Keratinocyte (primary cell): ENCODE results near the gene FBRSL1. TPM values are rescaled to one million over a fixed set of nuclear protein-coding genes. Genes with fewer than 3 reads are reported as not detected.

Experiments used
- DNase-seq: peaks from one replicate; pipeline ENCODE4 v3.0.0-alpha.2; 2011; ENCODE audit warnings: low read depth, missing footprints, low spot score
- FAIRE-seq: peaks from 2 replicates; lab custom pipeline; 2011; peaks lifted over from hg19 to GRCh38; lab: Jason Lieb, UNC
- H2AFZ ChIP-seq: 2 replicates; pipeline ENCODE4 v1.6.0; 2012; ENCODE audit warnings: low read length, control low read depth, inconsistent platforms; ENCODE audit not compliant: control insufficient read depth
- H3K27ac ChIP-seq: 2 replicates; pipeline ENCODE4 v1.5.1; 2011; ENCODE audit warnings: low read length; ENCODE audit not compliant: control insufficient read depth, insufficient read depth
- H3K27me3 ChIP-seq: 3 replicates; pipeline ENCODE4 v1.6.0; 2011; ENCODE audit warnings: low read length; ENCODE audit not compliant: control insufficient read depth, insufficient read depth; ENCODE audit errors: extremely low read depth
- H3K36me3 ChIP-seq, 2 experiments: 2 replicates in 1 of 2; 3 replicates in 1 of 2; pipeline ENCODE4 v1.5.1; 2011; ENCODE audit warnings: low read length in 2 of 2, mild to moderate bottlenecking in 1 of 2; ENCODE audit not compliant: control insufficient read depth in 2 of 2, insufficient read depth in 2 of 2; ENCODE audit errors: extremely low read depth in 1 of 2
- H3K4me1 ChIP-seq: 3 replicates; pipeline ENCODE4 v1.5.1; 2011; ENCODE audit warnings: low read length; ENCODE audit not compliant: control insufficient read depth, insufficient read depth; ENCODE audit errors: extremely low read depth
- H3K4me2 ChIP-seq: 3 replicates; pipeline ENCODE4 v1.6.0; 2011; ENCODE audit warnings: low read depth, low read length; ENCODE audit not compliant: control insufficient read depth, insufficient read depth; ENCODE audit errors: extremely low read depth
- H3K4me3 ChIP-seq, 3 experiments: fragments of 200-600 bp in 1 of 3; sonication (generic) in 1 of 3; 2 replicates in 2 of 3; 3 replicates in 1 of 3; pipeline ENCODE4 v1.5.1; 2011 to 2016; ENCODE audit warnings: low read length in 3 of 3, mild to moderate bottlenecking in 3 of 3, control low read depth in 2 of 3, inconsistent platforms in 1 of 3, low read depth in 1 of 3, mixed read lengths in 1 of 3, mixed run types in 1 of 3, moderate library complexity in 1 of 3; ENCODE audit not compliant: control insufficient read depth in 2 of 3, insufficient read depth in 2 of 3; ENCODE audit errors: extremely low read depth in 1 of 3
- H3K79me2 ChIP-seq: 2 replicates; pipeline ENCODE4 v1.6.0; 2012; ENCODE audit warnings: low read length; ENCODE audit not compliant: control insufficient read depth, insufficient read depth
- H3K9ac ChIP-seq: 3 replicates; pipeline ENCODE4 v1.6.0; 2011; ENCODE audit warnings: low read length; ENCODE audit not compliant: control insufficient read depth, insufficient read depth; ENCODE audit errors: extremely low read depth
- H3K9me1 ChIP-seq: 3 replicates; pipeline ENCODE4 v1.6.0; 2011; ENCODE audit warnings: low read length; ENCODE audit not compliant: control insufficient read depth, insufficient read depth; ENCODE audit errors: extremely low read depth
- H3K9me3 ChIP-seq: 2 replicates; pipeline ENCODE4 v1.5.1; 2012; ENCODE audit warnings: low read depth, low read length; ENCODE audit not compliant: control insufficient read depth
- H4K20me1 ChIP-seq: 3 replicates; pipeline ENCODE4 v1.6.0; 2011; ENCODE audit warnings: low read length; ENCODE audit not compliant: control insufficient read depth, insufficient read depth; ENCODE audit errors: extremely low read depth
- EZH2 ChIP-seq: IDR thresholded peaks from one replicate; pipeline ENCODE4 v1.6.1; 2012; ENCODE audit warnings: inconsistent platforms, mild to moderate bottlenecking, low read length, moderate library complexity
- dilution Hi-C: fragments of 300-500 bp; cut with MboI; formaldehyde crosslinking; loops from one replicate; pipeline ENCODE4 v1.7.0; 2020; ENCODE audit warnings: low sequenced_read_pairs; ENCODE audit not compliant: extremely low pct_ligation_motif_present
- polyA plus RNA-seq, 5 experiments: library from polyadenylated mRNA; depleted of rRNA in 3 of 5; stranded (reverse) in 3 of 5; stranded (forward) in 1 of 5; unstranded in 1 of 5; fragments of >200 nt; gene quantifications; 1 replicate in 1 of 5; 2 replicates in 3 of 5; 3 replicates in 1 of 5; pipeline versions ENCODE4 v1.2.1 to v1.2.3, GENCODE V29; 2011 to 2012; ENCODE audit warnings: missing spikeins in 2 of 5, low read depth in 1 of 5, low replicate concordance in 1 of 5
- TF ChIP-seq, protein P1 (sequence below), 3 experiments: IDR thresholded peaks in 1 of 3; conservative IDR thresholded peaks in 1 of 3; optimal IDR thresholded peaks in 1 of 3; 2 replicates in 2 of 3; 3 replicates in 1 of 3; pipeline versions ENCODE3 to v1.5.1; 2011; ENCODE audit warnings: low read length in 3 of 3, mild to moderate bottlenecking in 3 of 3, moderate library complexity in 2 of 3, control low read depth in 1 of 3, inconsistent platforms in 1 of 3; ENCODE audit not compliant: insufficient read depth in 2 of 3; ENCODE audit errors: extremely low read depth in 1 of 3

FBRSL1 gene
- polyA plus RNA-seq, 1 donor (not counting 4 experiments of a cell fraction or from before 2014, with no cell fraction given), result 0.89 TPM

DNA sequence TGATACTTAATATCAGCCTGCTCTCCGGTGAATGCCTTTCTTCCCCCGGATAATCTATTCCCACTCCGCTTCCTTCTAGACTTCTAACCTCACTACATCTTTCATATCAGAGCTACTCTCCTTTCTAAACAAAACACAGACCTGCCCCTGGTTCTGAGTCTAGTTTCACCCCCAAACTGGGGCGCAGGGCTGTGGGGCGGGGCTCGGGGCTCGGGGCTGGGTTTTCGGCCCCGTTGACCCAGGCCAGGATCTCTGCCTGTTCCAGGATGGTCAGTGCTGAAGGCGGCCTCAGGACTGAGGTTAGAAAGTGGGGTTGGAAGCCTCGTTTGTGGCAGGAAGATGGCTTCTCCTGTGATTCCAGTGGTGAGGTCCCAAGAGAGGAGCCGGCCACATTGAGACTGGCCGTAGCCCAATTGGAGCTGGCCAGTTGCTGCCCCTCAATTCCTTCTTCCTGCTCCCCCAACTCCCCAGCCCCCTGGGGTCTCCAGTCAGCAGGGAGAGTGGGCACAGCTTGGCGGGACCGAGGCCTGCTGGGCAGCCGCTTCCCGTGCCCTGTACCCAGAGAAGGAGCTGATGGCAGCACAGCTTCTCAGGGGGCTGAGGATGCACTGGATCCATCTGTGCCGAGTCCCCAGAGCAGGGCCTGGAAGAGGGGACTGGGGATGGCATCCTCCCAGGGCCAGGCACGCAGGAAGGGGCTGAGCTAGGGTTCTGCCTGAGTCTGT is 67.5 kb downstream of the FBRSL1 start:
- no peaks in the 10 kb centered on the region for H3K9me3 ChIP-seq
- H3K4me3 ChIP-seq, result no peak overlapping the region
- no peak overlapping the region for H2AFZ ChIP-seq
- no peaks in the 10 kb centered on the region for H3K27me3 ChIP-seq
- no peaks in the 10 kb centered on the region for H3K36me3 ChIP-seq
- peaks cover 13% of the 10 kb centered on the region for H3K79me2 ChIP-seq
- H3K4me2 ChIP-seq, result no peak overlapping the region
- dilution Hi-C loops, result no loop called here
- no peak overlapping the region for H3K27ac ChIP-seq
- no peak for TF ChIP-seq EZH2
- TF ChIP-seq, protein P1, sequence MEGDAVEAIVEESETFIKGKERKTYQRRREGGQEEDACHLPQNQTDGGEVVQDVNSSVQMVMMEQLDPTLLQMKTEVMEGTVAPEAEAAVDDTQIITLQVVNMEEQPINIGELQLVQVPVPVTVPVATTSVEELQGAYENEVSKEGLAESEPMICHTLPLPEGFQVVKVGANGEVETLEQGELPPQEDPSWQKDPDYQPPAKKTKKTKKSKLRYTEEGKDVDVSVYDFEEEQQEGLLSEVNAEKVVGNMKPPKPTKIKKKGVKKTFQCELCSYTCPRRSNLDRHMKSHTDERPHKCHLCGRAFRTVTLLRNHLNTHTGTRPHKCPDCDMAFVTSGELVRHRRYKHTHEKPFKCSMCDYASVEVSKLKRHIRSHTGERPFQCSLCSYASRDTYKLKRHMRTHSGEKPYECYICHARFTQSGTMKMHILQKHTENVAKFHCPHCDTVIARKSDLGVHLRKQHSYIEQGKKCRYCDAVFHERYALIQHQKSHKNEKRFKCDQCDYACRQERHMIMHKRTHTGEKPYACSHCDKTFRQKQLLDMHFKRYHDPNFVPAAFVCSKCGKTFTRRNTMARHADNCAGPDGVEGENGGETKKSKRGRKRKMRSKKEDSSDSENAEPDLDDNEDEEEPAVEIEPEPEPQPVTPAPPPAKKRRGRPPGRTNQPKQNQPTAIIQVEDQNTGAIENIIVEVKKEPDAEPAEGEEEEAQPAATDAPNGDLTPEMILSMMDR (optimal IDR thresholded peaks at IDR 0.05 in 1 of 3, IDR thresholded peaks at IDR 0.05 in 1 of 3, conservative IDR thresholded peaks at IDR 0.05 in 1 of 3; ENCODE audit: extremely low read depth in 1 of 3, insufficient read depth in 2 of 3, low read length in 3 of 3), result no peak
- DNase-seq (no peak), FAIRE-seq (no peak)
- H4K20me1 ChIP-seq, result peaks cover 9% of the 10 kb centered on the region
- peaks cover 12% of the 10 kb centered on the region for H3K4me1 ChIP-seq
- no peaks in the 10 kb centered on the region for H3K9me1 ChIP-seq
- no peak overlapping the region for H3K9ac ChIP-seq

GRCh38 chr12:132558042-132558856 is 68.3 kb downstream of the FBRSL1 start:
- Histone ChIP-seq H3K27me3 (no peaks in the 10 kb centered on the region), H3K4me1 (peaks cover 12% of the 10 kb centered on the region), H3K36me3 (no peaks in the 10 kb centered on the region), H3K79me2 (peaks cover 13% of the 10 kb centered on the region), H3K27ac (no peak overlapping the region), H3K4me3 (no peak overlapping the region), H3K4me2 (no peak overlapping the region), H3K9me3 (no peaks in the 10 kb centered on the region), H3K9ac (no peak overlapping the region), H2AFZ (no peak overlapping the region), H4K20me1 (peaks cover 9% of the 10 kb centered on the region), H3K9me1 (no peaks in the 10 kb centered on the region)
- dilution Hi-C loops, result no loop called here
- no peak for FAIRE-seq
- no peak for DNase-seq
- no peak for TF ChIP-seq EZH2
- TF ChIP-seq, protein P1 (optimal IDR thresholded peaks at IDR 0.05 in 1 of 3, IDR thresholded peaks at IDR 0.05 in 1 of 3, conservative IDR thresholded peaks at IDR 0.05 in 1 of 3; ENCODE audit: extremely low read depth in 1 of 3, insufficient read depth in 2 of 3, low read length in 3 of 3), result no peak
